Esophagus squamous epithelium (tissue), 4 donors: Measurements from ENCODE around the gene SNRPE.

Source experiments
- CTCF ChIP-seq, 6 experiments: fragments of 450-650 bp in 4 of 6; fragments of 200-600 bp in 2 of 6; sonication (generic) in 2 of 6; IDR thresholded peaks; one replicate each; pipeline ENCODE4 v1.5.1; 2016 to 2019; ENCODE audit warnings: antibody characterized with exemption in 6 of 6, mild to moderate bottlenecking in 4 of 6, moderate library complexity in 4 of 6
- POLR2A ChIP-seq, 4 donors: fragments of 450-650 bp; IDR thresholded peaks; one replicate each; pipeline ENCODE4 v1.6.1; 2017; ENCODE audit warnings: antibody characterized with exemption in 4 of 4, mild to moderate bottlenecking in 4 of 4, moderate library complexity in 3 of 4

GRCh38 chr1:203813581-203814341 is 47.6 kb upstream of the SNRPE start:
- TF ChIP-seq CTCF (IDR thresholded peaks at IDR 0.05) (no peak), POLR2A (IDR thresholded peaks at IDR 0.05) (no peak)
